ENCODE measurements around the gene ENKD1.

The ENKD1 gene

DNA sequence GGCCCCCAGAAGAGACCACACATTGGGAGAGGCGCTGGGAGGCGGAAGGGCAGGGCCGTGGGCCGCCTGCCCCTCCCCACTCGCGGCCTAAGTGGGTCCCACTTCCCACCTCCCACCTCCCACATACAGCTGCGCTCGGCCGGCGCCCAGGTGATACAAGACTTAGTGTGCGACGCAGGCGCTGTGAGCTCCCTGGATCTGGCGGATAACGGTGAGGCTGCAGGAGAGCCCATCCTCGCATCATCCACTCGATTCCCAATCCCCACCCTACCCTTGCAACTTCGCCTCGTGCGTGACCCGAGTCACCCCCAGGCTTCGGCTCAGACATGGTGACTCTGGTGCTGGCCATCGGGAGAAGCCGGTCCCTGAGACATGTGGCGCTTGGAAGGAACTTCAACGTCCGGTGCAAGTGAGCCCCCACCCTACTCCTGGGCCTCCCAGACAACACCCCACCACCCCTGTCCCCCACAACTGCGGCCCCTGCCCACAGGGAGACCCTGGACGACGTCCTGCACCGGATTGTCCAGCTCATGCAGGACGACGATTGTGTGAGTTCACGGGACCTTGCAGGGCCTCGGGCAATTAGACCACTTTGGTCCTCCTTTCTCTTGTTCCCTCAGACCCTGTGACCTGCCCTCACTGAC lies 17.7 kb downstream of the ENKD1 start:
- DNase-seq: no peak

DNA sequence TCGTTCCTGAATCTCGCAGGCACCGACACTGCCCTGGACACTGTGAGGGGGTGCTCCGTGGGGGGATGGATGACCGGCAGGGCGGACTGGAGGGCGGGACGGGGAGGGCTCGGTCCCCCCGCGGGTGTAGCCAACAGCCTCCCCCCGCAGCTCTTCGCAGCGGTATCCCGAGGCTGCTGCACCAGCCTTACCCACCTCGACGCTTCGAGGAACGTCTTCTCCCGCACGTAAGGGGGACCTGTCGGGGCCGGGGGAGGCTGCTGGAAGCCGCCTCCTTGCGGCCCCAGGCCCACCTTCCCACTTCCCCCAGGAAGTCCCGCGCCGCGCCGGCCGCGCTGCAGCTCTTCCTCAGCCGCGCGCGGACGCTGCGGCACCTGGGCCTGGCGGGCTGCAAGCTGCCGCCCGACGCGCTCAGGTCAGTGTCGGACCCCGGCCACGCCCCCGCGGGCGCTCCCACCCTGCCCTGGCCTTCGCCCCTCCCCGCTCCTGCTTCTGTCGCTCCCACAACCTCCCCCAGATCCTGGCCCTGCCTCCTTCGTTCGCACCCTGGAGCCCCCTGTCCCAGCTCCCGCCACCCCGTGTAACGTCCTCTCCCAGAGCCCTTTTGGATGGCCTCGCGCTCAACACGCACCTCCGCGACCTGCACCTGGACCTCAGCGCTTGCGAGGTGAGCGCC lies 18.3 kb downstream of the ENKD1 start:
- DNase-seq: no peak

DNA sequence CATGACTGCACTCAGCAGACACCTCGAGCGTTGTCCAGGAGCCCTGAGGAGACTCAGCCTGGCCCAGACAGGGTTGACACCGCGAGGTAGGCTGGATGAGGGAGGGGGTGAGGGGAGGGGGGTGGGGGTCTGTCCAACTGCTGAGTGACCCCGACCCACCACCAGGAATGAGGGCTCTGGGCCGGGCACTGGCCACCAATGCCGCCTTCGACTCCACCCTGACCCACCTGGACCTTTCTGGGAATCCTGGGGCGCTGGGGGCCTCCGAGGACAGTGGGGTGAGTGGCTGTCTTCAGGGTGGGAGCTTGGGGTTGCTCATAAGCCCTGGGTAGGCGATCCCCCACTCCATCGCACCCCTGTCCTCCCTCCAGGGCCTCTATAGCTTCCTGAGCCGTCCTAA lies 18.9 kb downstream of the ENKD1 start:
- no peak for DNase-seq

DNA sequence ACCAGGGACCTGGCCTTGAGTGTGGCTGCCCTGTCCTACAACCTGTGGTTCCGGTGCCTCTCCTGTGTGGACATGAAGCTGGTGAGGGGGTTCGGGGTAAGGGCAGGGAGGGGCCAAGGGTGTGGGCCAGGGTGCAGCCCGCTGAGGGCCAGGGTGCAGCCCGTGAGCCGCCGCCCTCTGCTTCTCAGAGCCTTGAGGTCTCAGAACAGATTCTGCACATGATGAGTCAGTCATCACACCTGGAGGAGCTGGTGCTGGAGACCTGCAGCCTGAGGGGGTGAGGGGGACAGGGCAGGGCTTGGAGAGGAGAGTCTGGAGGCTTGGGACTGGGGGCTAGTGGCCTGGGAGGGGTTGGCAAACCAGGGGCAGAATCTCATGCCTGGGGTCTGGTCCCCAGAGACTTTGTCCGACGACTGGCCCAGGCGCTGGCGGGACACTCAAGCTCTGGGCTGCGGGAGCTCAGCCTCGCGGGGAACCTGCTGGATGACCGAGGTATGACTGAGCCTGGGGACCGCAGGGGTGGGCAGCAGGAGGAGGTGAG lies 19.4 kb downstream of the ENKD1 start:
- no peak for DNase-seq

DNA sequence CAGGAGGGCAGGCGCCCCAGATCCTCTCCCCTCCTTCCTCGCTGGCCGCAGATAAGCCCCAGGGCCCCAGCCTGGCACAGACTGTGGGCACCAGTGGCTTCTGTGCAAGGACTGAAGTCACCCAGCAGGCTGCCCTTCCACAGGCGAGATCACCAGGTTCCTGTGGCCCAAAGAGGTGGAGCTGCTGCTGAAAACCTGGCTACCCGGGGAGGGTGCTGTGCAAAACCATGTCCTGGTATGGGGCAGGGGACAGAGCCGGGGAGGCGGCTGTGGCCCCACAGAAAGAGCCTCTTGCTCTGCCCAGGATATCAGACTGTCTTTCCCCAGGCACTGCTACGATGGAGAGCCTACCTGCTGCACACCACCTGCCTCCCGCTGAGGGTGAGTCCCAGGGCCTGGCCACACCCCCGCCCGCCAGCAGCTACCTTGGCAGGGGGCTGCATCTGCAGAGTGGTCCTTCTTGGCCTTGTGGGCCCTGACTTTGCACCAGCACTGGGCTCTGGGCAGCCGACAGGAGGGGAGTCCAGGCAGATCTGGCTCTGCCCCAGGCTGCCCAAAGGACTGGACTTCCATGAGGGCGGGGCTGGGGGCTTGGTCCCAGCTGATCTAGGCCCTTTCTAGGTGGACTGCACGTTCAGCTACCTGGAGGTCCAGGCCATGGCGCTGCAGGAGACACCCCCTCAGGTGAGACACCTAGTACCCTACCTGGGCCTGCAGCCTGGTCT lies 21.0 kb downstream of the ENKD1 start:
- DNase-seq: peak in 1 of 4 experiments; percentile 29

DNA sequence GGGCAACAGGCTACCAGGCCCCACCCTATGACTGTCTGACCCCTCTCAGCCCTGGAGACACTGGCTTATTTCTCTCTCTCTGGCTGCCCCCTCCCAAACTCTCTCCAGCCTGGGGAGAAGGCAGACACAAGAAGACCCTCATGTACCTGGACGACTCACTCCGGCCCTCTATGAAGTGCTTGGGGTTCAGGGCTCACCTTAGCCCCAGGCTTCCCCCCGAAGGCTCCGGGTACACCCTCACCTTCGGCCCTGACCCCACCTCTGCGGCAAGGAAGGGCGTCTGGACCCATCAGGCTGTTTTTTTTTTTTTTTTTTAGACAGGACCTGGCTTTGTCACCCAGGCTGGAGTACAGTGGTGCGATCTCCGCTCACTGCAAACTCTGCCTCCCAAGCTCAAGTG lies 22.5 kb downstream of the ENKD1 start:
- no peak for DNase-seq

DNA sequence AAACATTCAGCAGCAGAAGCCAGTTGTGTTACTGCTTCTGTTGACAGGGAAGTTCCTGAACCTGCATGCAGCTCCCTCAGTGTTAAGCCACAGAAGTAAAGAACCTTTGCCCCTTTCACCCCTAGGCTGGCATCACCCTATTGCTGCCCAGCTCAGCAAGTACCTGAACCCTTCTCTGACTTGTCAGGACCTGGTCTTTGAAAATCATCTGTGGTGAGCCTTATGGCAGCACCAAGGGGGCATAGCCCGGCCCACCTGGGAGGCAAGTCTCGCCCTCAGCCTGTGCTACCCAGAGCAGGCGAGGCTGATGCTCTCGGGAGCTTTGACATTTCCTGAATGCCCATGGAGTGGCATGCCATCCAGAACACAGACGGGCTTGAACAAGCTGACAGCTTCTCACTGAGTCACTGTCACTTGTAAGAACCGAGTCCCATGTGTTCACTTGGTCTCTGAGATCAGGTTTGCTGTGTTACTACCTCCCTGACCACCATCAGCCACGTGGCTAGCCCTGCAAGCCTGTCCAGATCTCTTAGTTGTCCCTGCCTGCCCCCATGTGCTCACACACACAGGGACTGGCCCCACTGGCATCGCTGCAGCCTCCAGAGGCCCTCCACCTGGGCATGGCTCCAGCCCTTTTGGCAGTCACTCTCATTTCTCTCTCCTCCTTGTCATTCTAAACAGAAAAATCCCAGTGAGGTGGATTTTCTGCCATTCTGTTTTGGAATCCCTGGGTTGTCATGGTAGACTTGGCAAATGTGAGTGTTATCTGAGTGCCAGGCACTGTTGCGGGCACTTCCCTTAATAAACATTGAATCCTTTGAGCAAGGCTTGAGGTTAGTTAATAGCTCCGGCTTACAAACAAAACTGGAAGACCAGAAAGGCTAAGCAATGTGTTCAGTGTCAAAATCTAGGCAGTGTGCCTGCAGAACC lies 24.5 kb downstream of the ENKD1 start:
- DNase-seq: no peak

DNA sequence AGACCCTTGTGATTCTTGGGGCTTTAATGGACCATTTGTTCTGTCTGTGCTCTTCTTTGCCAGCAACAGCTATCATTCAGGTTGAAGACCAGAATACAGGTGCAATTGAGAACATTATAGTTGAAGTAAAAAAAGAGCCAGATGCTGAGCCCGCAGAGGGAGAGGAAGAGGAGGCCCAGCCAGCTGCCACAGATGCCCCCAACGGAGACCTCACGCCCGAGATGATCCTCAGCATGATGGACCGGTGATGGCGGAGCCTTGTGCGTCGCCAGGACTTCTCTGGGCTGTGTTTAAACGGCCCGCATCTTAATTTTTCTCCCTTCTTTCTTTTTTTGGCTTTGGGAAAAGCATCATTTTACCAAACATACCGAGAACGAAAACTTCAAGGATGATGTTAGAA lies 28.9 kb downstream of the ENKD1 start:
- DNase-seq: no peak

DNA sequence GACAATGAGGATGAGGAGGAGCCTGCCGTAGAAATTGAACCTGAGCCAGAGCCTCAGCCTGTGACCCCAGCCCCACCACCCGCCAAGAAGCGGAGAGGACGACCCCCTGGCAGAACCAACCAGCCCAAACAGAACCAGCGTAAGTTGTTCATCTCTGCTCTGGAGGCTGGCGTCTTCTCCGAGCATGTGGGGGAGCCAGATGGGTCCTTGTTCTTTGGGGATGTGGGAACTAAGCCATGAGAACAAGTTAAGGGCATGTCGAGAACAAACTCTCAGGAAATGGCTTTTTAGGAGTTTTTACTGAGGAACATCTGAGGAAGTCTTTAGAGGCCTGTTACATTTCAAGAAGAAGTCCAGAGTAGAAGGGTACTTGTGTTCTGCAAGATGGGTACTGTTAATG lies 29.8 kb downstream of the ENKD1 start:
- no peak for DNase-seq

DNA sequence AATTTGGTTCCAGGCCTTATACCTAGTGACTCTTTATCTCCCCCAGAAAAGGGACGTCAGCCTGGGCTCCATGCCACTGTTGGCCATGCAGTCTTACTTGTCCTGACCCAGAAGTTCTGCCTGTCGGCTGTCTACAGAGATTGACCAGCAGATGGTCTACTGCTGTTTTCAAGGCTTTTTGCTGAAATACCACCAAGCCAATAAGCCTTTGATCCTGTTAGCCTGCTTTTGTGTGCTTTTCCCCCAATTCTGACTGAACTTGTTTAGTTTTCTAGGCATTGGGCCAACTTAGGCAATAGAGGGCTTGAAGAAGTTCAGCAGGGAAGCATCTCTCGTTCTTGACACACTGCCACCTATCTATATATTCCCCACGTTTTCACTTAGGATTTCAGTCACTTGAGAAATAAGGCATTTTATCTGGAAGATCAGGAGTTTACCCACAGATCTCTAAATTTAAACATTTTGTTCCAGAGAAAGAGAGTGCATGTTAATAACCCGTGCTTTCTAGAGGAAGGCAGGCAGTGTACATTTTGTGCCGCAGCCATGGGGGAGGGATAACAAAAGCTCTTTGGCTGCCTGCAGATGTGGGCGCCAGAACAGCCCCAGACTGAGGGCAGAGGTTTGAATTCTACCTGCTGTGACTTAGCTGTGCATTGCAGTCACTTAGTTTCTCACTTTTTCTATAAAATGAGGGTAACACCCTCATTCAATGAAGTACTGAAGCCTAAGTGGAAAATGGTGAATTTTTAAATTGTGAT lies 34.0 kb downstream of the ENKD1 start:
- DNase-seq: no peak

DNA sequence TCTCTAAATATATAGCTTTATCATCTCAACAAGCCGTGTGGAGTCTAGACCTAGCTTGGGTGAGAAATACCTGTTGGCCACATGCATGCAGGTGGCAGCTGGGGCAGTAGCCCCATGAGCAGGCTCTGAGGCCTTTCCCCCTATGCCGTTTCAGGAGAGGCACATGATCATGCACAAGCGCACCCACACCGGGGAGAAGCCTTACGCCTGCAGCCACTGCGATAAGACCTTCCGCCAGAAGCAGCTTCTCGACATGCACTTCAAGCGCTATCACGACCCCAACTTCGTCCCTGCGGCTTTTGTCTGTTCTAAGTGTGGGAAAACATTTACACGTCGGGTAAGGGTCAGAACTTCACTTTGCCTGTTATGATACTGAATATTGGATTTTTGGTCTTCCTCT lies 38.3 kb downstream of the ENKD1 start:
- DNase-seq: no peak

DNA sequence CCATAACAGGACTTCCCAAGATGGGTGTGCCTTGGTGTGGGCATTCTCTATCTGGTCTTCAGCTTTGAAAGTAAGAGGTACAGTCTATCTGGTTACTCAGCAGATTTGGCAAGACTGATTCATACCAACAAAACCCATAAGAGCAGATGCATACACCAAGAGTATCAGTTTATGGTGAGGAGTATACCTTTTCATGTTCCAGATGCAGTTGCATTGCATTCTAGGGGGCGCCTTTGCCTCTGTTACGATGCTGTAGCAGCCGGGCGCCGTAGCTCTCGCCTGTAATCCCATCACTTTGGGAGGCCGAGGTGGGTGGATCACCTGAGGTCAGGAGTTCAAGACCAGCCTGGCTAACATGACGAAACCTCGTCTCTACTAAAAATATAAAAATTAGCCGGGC lies 52.7 kb downstream of the ENKD1 start:
- DNase-seq: no peak
